Measurements from ENCODE around the gene TRIM62.

Gene TRIM62

DNA sequence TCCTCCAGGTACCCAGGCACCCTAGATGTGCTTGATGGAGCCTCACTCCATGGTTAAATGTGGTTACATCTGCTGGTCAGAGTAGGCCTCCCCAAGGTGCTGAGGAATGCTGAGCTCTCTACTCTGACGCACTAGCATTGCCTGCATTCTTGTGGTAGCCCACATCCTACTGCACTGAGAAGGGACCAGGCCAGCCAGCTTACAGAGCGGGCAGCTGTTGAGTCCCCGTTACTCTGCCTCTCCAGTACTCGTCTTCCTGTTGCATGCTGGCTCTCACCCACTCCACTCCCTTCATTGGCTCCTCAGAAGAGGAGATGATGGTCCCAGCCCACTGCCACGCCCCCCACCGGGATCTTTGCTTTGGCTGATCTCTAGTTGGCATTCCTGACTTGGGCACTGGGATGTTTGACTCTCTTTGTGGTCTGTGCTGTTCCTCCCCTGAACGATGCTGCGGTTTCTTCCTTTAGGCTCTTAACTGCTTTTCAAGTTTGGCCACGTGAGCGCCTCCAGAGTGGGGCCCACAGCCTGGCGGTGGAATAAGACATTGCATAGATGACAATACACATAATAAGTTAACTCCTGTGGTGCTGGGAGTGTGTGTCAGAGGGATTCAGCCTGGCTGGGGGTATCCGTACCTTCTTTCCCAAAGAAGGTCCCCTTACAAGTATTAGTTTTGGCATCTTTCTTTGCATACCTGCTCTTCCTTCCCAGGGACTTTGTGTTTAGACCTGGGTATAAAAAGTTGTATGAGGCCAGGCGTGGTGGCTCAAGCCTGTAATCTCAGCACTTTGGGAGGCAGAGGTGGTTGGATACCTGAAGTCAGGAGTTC lies 82.3 kb downstream of the TRIM62 start:
- DNase-seq (ENCODE audit: low read depth, low spot score), result no peak

DNA sequence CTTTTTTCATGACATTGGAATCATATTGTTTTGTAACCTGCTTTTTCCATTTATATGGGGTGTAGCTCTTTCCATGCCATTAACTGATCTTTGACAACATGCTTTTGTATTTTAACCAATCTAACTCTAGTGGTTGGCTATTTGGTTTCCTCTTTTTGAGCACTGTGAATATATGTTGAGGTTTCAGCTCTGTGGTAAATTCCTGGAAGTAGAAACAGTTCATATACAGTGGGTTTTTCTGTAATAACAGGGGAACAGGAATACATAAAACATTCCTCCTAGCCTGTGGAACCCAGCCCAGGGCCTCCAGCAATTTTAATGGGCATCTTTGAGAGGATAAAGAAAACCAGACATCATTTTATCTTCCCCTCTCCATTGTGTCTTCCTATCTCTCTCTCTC lies 83.5 kb downstream of the TRIM62 start:
- DNase-seq (ENCODE audit: low read depth, low spot score), result no peak

DNA sequence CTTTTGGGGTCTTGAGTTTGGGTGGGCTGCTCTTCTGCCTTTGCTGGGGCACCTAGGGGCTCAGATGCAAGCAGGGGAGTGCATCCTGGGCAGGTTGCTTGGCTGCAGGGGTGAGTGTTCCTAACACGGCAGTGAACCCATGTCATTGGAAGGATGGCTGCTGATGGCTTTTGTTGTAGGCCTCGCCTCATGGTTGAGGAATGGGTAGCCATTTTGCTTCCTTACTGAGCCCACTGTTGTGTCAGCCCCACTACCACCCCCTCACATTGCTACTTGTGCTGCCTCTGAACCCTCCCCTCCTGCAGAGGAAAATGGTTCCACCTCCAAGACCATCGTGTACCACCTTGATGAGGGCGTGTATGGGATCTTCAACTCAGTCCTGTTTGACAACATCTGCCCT lies 84.1 kb downstream of the TRIM62 start:
- no peak for DNase-seq (ENCODE audit: low read depth, low spot score)

DNA sequence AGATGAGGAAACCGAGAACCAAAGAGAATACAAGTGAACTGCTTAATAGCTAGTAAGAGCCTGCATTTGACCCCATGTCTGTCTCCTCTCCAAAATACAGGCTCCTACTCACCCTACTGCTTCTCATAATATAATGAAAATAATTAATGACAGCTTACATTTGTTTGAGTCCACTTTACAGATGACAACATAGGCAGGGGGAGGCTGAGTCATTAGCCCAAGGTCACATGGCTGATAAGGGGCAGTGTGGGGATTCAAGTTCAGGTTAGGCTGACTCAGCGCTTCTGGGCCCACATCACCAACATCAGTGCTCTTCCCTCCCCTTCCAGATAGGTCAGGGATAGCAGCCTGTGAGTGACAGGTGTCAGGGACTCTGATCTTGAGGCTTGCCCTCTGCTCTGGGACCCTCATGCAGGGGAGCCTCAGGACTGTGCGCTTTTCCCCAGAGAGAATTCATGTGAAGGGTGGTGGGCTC lies 84.7 kb downstream of the TRIM62 start:
- no peak for DNase-seq (ENCODE audit: low read depth, low spot score)

DNA sequence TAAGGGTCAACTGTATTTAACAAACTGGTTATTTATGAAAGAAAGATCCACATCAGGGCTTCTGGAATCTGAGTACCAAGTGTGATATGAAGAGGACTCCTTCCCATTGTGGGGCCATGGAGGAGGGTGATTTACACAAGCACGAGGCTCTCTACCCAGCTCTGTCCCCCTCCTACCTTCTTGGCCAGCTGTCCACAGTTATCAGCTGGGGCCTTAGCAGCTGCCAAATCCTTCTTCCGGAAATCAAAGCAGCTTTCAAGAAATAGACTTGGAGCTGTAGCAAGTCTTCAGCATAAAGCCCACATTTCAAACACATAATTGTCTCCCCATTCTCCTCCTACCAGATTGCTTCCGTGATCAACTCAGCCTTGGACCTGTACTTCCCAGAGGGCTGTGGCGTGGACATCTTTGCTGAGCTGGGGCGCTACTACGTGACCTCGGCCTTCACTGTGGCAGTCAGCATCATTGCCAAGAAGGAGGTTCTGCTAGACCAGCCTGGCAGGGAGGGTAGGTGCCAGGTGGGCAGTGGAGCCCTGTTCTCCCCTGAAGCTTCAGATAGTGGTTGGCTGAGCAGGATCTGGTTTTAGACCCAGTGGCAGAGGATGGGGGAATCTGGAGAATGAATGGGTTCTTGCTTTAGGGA lies 85.4 kb downstream of the TRIM62 start:
- no peak for DNase-seq (ENCODE audit: low read depth, low spot score)

All from iPS DF 19.7 (cell line).